OCI-LY1 (cell line): ENCODE data around the gene NFKBIB.

Source experiments
- CTCF ChIP-seq: fragments of 200-600 bp; sonication (generic), shearing (Covaris generic); IDR thresholded peaks from 2 replicates; pipeline ENCODE4 v1.5.1; 2017; ENCODE audit warnings: mild to moderate bottlenecking, antibody characterized with exemption, low read length, moderate library complexity, mixed read lengths
- EZH2 ChIP-seq: fragments of 200-600 bp; sonication (generic), shearing (Covaris generic); IDR thresholded peaks from 2 replicates; pipeline ENCODE4 v1.8.0; 2017; ENCODE audit warnings: borderline replicate concordance, mixed run types, mild to moderate bottlenecking, antibody characterized with exemption, low read length, moderate library complexity, mixed read lengths

GRCh38 chr19:38861368-38861767 is 38.4 kb upstream of the NFKBIB start:
- TF ChIP-seq CTCF (no peak), EZH2 (no peak)
